ENCODE results near the gene ARHGAP28.

DNA sequence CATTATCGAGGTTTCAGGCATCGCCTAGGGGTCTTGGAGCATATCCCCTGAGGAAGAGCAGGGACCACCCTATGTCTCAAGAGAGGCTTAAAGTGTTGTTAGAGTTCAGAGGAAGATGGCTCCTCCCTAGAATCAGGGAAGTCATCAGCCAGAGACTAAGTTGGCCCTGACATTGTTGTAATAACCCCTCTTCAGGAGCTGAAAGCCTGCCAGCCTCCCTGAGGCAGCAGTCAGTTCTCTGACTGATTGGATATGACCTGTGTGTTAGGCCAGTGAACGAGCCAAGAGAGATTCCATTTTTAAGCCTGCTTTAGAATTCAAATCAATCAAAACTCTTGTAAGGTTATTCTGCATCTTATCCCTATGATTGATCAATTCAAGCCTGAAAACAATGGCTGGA is 34.9 kb downstream of the ARHGAP28 start:
- TF ChIP-seq, protein P1, sequence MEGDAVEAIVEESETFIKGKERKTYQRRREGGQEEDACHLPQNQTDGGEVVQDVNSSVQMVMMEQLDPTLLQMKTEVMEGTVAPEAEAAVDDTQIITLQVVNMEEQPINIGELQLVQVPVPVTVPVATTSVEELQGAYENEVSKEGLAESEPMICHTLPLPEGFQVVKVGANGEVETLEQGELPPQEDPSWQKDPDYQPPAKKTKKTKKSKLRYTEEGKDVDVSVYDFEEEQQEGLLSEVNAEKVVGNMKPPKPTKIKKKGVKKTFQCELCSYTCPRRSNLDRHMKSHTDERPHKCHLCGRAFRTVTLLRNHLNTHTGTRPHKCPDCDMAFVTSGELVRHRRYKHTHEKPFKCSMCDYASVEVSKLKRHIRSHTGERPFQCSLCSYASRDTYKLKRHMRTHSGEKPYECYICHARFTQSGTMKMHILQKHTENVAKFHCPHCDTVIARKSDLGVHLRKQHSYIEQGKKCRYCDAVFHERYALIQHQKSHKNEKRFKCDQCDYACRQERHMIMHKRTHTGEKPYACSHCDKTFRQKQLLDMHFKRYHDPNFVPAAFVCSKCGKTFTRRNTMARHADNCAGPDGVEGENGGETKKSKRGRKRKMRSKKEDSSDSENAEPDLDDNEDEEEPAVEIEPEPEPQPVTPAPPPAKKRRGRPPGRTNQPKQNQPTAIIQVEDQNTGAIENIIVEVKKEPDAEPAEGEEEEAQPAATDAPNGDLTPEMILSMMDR (IDR thresholded peaks at IDR 0.05; ENCODE audit: insufficient read depth, low read length): no peak
- TF ChIP-seq POLR2AphosphoS5 (IDR thresholded peaks at IDR 0.05; ENCODE audit: low read depth): no peak
- TF ChIP-seq, protein P2, sequence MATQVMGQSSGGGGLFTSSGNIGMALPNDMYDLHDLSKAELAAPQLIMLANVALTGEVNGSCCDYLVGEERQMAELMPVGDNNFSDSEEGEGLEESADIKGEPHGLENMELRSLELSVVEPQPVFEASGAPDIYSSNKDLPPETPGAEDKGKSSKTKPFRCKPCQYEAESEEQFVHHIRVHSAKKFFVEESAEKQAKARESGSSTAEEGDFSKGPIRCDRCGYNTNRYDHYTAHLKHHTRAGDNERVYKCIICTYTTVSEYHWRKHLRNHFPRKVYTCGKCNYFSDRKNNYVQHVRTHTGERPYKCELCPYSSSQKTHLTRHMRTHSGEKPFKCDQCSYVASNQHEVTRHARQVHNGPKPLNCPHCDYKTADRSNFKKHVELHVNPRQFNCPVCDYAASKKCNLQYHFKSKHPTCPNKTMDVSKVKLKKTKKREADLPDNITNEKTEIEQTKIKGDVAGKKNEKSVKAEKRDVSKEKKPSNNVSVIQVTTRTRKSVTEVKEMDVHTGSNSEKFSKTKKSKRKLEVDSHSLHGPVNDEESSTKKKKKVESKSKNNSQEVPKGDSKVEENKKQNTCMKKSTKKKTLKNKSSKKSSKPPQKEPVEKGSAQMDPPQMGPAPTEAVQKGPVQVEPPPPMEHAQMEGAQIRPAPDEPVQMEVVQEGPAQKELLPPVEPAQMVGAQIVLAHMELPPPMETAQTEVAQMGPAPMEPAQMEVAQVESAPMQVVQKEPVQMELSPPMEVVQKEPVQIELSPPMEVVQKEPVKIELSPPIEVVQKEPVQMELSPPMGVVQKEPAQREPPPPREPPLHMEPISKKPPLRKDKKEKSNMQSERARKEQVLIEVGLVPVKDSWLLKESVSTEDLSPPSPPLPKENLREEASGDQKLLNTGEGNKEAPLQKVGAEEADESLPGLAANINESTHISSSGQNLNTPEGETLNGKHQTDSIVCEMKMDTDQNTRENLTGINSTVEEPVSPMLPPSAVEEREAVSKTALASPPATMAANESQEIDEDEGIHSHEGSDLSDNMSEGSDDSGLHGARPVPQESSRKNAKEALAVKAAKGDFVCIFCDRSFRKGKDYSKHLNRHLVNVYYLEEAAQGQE (IDR thresholded peaks at IDR 0.05; ENCODE audit: insufficient replicate concordance, low read depth): no peak
